Mesendoderm (in vitro differentiated cells): Measurements from ENCODE around the gene SLC25A45.

Experiments used
- DNase-seq: peaks from one replicate; pipeline ENCODE4 v3.0.0; 2013
- H2AK5ac ChIP-seq: 2 replicates; pipeline ENCODE4 v1.6.1; 2013; ENCODE audit warnings: low read length, inconsistent platforms
- H2BK120ac ChIP-seq: 2 replicates; pipeline ENCODE4 v1.6.1; 2013; ENCODE audit warnings: low read depth, mild to moderate bottlenecking, low read length, moderate library complexity, mixed read lengths
- H2BK15ac ChIP-seq: replicated peaks from 2 replicates; pipeline ENCODE4 v1.6.1; 2013; ENCODE audit warnings: low read depth, mild to moderate bottlenecking, moderate library complexity
- H2BK5ac ChIP-seq: 2 replicates; pipeline ENCODE4 v1.6.1; 2013; ENCODE audit warnings: low read length, inconsistent platforms
- H3K18ac ChIP-seq: 2 replicates; pipeline ENCODE4 v1.6.1; 2013; ENCODE audit warnings: mild to moderate bottlenecking, low read length, mixed read lengths
- H3K23ac ChIP-seq: one replicate; pipeline ENCODE4 v1.6.1; 2013; ENCODE audit warnings: low read length
- H3K27ac ChIP-seq: 2 replicates; pipeline ENCODE4 v1.5.1; 2013; ENCODE audit warnings: low read depth, mild to moderate bottlenecking, inconsistent platforms, low read length, moderate library complexity
- H3K27me3 ChIP-seq: 2 replicates; pipeline ENCODE4 v1.6.1; 2013; ENCODE audit warnings: low read length, control low read depth, mild to moderate bottlenecking, inconsistent platforms; ENCODE audit not compliant: insufficient read depth, poor library complexity
- H3K36me3 ChIP-seq: 2 replicates; pipeline ENCODE4 v1.6.1; 2013; ENCODE audit warnings: low read length, inconsistent platforms; ENCODE audit not compliant: control insufficient read depth, insufficient read depth
- H3K4ac ChIP-seq: one replicate; pipeline ENCODE4 v1.6.1; 2013; ENCODE audit warnings: low read depth, mild to moderate bottlenecking, low read length, moderate library complexity
- H3K4me1 ChIP-seq: 2 replicates; pipeline ENCODE4 v1.6.1; 2013; ENCODE audit warnings: low read depth, low read length, inconsistent platforms; ENCODE audit not compliant: control insufficient read depth
- H3K4me2 ChIP-seq: 2 replicates; pipeline ENCODE4 v1.6.1; 2013; ENCODE audit warnings: low read length
- H3K4me3 ChIP-seq: 2 replicates; pipeline ENCODE4 v1.5.1; 2013; ENCODE audit warnings: mild to moderate bottlenecking, low read length
- H3K56ac ChIP-seq: one replicate; pipeline ENCODE4 v1.6.1; 2013; ENCODE audit warnings: low read length
- H3K79me1 ChIP-seq: 2 replicates; pipeline ENCODE4 v1.6.1; 2013; ENCODE audit warnings: low read length, inconsistent platforms
- H3K79me2 ChIP-seq: 2 replicates; pipeline ENCODE4 v1.6.1; 2013; ENCODE audit warnings: mild to moderate bottlenecking, low read length; ENCODE audit not compliant: control insufficient read depth, insufficient read depth
- H3K9ac ChIP-seq: 2 replicates; pipeline ENCODE4 v1.6.1; 2013; ENCODE audit warnings: low read length, inconsistent platforms
- H4K5ac ChIP-seq: one replicate; pipeline ENCODE4 v1.6.1; 2013; ENCODE audit warnings: low read length
- H4K8ac ChIP-seq: one replicate; pipeline ENCODE4 v1.6.1; 2013; ENCODE audit warnings: low read depth, mild to moderate bottlenecking, control low read depth, low read length, moderate library complexity
- WGBS: extraction: QIAGEN DNeasy Blood & Tissue Kit; methylation state at CpG from one replicate; pipeline ENCODE4 v1.1.7; 2013; ENCODE audit warnings: low lambda C conversion rate, missing lambda C conversion rate; ENCODE audit not compliant: insufficient coverage; ENCODE audit errors: extremely low coverage; 5-methylcytosine and 5-hydroxymethylcytosine counted together

The SLC25A45 gene

DNA sequence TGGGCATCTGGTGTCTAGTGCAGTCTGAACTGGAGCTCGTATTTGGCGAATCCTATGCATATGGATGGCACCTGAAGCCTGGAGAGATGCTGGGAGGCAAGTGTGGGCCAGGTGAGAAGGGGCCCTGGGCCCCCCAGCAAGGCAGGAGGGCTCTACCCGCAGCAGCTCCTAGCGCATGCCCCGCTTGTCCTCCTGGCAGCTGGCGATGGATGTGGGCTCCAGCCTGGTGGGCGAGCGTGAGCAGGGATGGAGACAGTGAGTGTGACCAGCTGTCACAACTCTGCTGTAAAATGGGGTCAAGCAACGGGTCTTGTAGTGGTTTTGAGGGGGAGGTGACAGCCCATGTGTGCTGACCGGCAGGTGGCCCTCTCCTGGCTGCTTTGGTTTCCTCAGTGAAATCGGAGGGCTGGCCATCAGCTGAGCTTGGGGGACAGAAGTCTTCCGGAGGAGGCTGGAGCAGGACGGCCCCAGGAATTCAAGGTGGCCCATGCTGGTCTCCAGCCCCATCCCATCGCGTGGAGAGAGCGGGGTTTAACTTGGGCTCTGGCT, 16.0 kb upstream of the SLC25A45 start:
- no peak overlapping the region for H3K18ac ChIP-seq
- H3K79me2 ChIP-seq = no peaks in the 10 kb centered on the region
- H3K36me3 ChIP-seq = peaks cover 9% of the 10 kb centered on the region

GRCh38 chr11:65396769-65397745, 14.6 kb upstream of the SLC25A45 start:
- no peaks in the 10 kb centered on the region for H3K4me1 ChIP-seq

More for the DNA sequence above, 16.0 kb upstream of the SLC25A45 start:
- no peak overlapping the region for H2BK120ac ChIP-seq
- H2BK5ac ChIP-seq = no peak overlapping the region
- H3K56ac ChIP-seq = no peak overlapping the region
- H3K27me3 ChIP-seq = no peaks in the 10 kb centered on the region
- H3K4ac ChIP-seq = no peak overlapping the region
- no peak overlapping the region for H3K27ac ChIP-seq
- WGBS = no CpG with 5 or more reads among the region's 16 CpGs
- no peak overlapping the region for H3K23ac ChIP-seq
- H3K9ac ChIP-seq = no peak overlapping the region
- no peaks in the 10 kb centered on the region for H3K79me1 ChIP-seq
- H3K4me3 ChIP-seq = no peak overlapping the region
- no peak overlapping the region for H4K5ac ChIP-seq
- no peak overlapping the region for H2AK5ac ChIP-seq
- no peak for DNase-seq
- no peak overlapping the region for H3K4me2 ChIP-seq
- no peak overlapping the region for H2BK15ac ChIP-seq
- no peak overlapping the region for H4K8ac ChIP-seq
- H3K4me1 ChIP-seq = no peaks in the 10 kb centered on the region

GRCh38 chr11:65395961-65396530, 13.6 kb upstream of the SLC25A45 start:
- H3K36me3 ChIP-seq = peaks cover 9% of the 10 kb centered on the region
- H3K23ac ChIP-seq = no peak overlapping the region
- no peak overlapping the region for H2AK5ac ChIP-seq
- no peak overlapping the region for H2BK5ac ChIP-seq
- no peaks in the 10 kb centered on the region for H3K27me3 ChIP-seq
- no peak overlapping the region for H3K18ac ChIP-seq
- H3K27ac ChIP-seq = no peak overlapping the region
- no peaks in the 10 kb centered on the region for H3K4me1 ChIP-seq
- no peak overlapping the region for H3K4ac ChIP-seq
- no peak overlapping the region for H3K56ac ChIP-seq
- no peak for DNase-seq
- no peak overlapping the region for H3K4me3 ChIP-seq
- no peak overlapping the region for H3K9ac ChIP-seq
- no peak overlapping the region for H3K4me2 ChIP-seq
- H4K5ac ChIP-seq = no peak overlapping the region
- WGBS = no CpG with 5 or more reads among the region's 15 CpGs
- H3K79me2 ChIP-seq = no peaks in the 10 kb centered on the region
- H4K8ac ChIP-seq = no peak overlapping the region
- H2BK15ac ChIP-seq = no peak overlapping the region
- H3K79me1 ChIP-seq = peaks cover 2% of the 10 kb centered on the region
- H2BK120ac ChIP-seq = no peak overlapping the region

More at GRCh38 chr11:65396769-65397745, 14.6 kb upstream of the SLC25A45 start:
- H3K56ac ChIP-seq = no peak overlapping the region
- H3K4me2 ChIP-seq = no peak overlapping the region
- peaks cover 2% of the 10 kb centered on the region for H3K79me1 ChIP-seq
- H3K4me3 ChIP-seq = no peak overlapping the region
- WGBS = no CpG with 5 or more reads among the region's 38 CpGs
- no peak overlapping the region for H4K8ac ChIP-seq
- no peak overlapping the region for H3K9ac ChIP-seq
- no peak overlapping the region for H3K27ac ChIP-seq
- H3K27me3 ChIP-seq = no peaks in the 10 kb centered on the region
- no peak overlapping the region for H2AK5ac ChIP-seq
- no peak for DNase-seq
- no peak overlapping the region for H2BK5ac ChIP-seq
- no peak overlapping the region for H3K18ac ChIP-seq
- no peaks in the 10 kb centered on the region for H3K79me2 ChIP-seq
- peaks cover 9% of the 10 kb centered on the region for H3K36me3 ChIP-seq
- H3K23ac ChIP-seq = no peak overlapping the region
- H2BK120ac ChIP-seq = no peak overlapping the region
- H2BK15ac ChIP-seq = no peak overlapping the region
- no peak overlapping the region for H3K4ac ChIP-seq
- H4K5ac ChIP-seq = no peak overlapping the region

GRCh38 chr11:65394125-65394536, 11.7 kb upstream of the SLC25A45 start:
- H3K27ac ChIP-seq = no peak overlapping the region
- no peak overlapping the region for H2BK15ac ChIP-seq
- H3K79me1 ChIP-seq = peaks cover 6% of the 10 kb centered on the region
- H2AK5ac ChIP-seq = no peak overlapping the region
- H3K9ac ChIP-seq = no peak overlapping the region
- no peak overlapping the region for H2BK120ac ChIP-seq
- H3K27me3 ChIP-seq = no peaks in the 10 kb centered on the region
- no peak overlapping the region for H4K5ac ChIP-seq
- H3K23ac ChIP-seq = no peak overlapping the region
- H3K79me2 ChIP-seq = no peaks in the 10 kb centered on the region
- WGBS = no CpG with 5 or more reads among the region's 20 CpGs
- no peak overlapping the region for H4K8ac ChIP-seq
- no peak for DNase-seq
- H3K36me3 ChIP-seq = peaks cover 9% of the 10 kb centered on the region
- peaks cover 8% of the 10 kb centered on the region for H3K4me1 ChIP-seq
- H2BK5ac ChIP-seq = no peak overlapping the region
- H3K56ac ChIP-seq = no peak overlapping the region
- no peak overlapping the region for H3K18ac ChIP-seq
- no peak overlapping the region for H3K4ac ChIP-seq
- H3K4me3 ChIP-seq = no peak overlapping the region
- no peak overlapping the region for H3K4me2 ChIP-seq

- no CpG with 5 or more reads among the region's 17 CpGs for WGBS
- H3K56ac ChIP-seq = no peak overlapping the region
Measured at GRCh38 chr11:65393513-65394079, 11.2 kb upstream of the SLC25A45 start.

More at GRCh38 chr11:65393513-65394079, 11.2 kb upstream of the SLC25A45 start:
- Histone ChIP-seq H2BK15ac (no peak overlapping the region), H3K4me1 (peaks cover 8% of the 10 kb centered on the region), H2BK5ac (no peak overlapping the region), H2AK5ac (no peak overlapping the region), H4K5ac (no peak overlapping the region), H3K79me2 (no peaks in the 10 kb centered on the region), H3K27ac (no peak overlapping the region), H3K4me2 (no peak overlapping the region), H3K36me3 (peaks cover 9% of the 10 kb centered on the region), H3K4me3 (no peak overlapping the region), H3K27me3 (no peaks in the 10 kb centered on the region), H2BK120ac (no peak overlapping the region), H4K8ac (no peak overlapping the region), H3K4ac (no peak overlapping the region), H3K9ac (no peak overlapping the region), H3K23ac (peak overlapping the region; percentile 66), H3K18ac (no peak overlapping the region), H3K79me1 (peaks cover 9% of the 10 kb centered on the region)
- DNase-seq = no peak
